ENCODE results near the gene CAMTA1.

The CAMTA1 gene

DNA sequence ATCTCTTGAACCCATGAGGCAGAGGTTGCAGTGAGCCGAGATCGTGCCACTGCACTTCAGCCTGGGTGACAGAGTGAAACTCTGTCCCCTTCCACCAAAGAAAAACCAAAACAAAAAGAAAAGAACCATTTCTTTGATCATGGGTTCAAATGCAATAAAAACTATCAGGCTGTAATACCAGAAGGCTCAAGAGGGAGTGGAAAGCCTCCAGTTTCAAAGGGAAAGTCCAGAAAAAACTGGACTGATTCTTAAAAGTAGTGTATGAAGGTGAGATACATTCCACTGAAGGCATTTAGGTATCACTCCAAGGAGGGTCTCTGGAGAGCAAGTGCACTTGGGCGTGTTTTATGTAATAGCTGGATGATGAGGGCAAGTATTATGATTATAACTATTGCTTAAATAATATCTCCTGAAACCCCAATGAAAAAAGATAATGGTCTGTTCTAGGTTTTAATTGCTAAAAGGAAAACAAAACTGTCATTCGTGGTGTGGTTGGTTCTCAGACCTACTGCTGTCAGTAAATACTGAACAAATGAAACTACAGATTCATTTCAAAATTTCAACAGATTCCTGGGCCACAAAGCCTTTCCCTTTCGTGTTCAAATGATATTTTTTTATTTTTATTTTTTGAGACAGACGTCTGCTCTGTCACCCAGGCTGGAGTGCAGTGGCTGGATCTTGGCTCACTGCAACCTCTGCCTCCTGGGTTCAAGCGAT lies 6.0 kb upstream of the CAMTA1 start:
- DNase-seq (ENCODE audit: low read depth in 2 of 2): no peak

DNA sequence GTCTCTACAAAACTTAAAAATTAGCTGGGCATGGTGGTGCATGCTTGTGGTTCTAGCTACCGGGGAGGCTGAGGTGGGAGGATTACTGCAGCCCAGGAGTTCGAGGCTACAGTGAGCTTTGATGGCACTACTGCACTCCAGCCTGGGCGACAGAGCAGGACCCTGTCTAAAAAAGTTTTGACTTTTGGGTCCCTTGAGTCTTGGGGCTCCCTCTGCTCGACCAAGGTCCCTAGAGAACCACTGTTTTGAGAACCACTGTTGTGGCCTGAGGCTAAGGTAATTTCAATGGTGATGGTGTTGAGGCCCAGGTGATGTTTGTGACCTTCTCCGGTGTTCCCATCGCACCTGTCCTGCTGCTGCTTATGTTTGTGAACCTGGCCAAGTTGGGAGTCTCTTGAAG lies 3.1 kb upstream of the CAMTA1 start:
- DNase-seq (ENCODE audit: low read depth in 2 of 2): no peak

DNA sequence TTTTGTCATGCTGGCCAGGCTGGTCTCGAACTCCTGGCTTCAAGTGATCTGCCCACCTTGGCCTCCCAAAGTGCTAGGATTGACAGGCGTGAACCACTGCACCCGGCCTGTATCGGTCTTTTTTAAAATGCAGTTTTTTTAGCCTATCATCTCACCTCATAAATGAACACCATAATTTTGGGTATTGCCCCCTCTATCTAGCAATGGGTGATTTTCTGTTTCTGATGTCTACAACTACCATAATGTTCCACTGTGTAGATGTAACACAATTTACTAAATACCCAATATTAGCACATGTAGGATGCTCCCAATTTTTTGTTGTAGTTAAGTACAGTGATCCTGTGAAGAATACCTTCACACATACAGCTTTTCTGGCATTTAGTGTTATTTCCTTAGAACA lies 2.0 kb upstream of the CAMTA1 start:
- DNase-seq (ENCODE audit: low read depth in 2 of 2): no peak

DNA sequence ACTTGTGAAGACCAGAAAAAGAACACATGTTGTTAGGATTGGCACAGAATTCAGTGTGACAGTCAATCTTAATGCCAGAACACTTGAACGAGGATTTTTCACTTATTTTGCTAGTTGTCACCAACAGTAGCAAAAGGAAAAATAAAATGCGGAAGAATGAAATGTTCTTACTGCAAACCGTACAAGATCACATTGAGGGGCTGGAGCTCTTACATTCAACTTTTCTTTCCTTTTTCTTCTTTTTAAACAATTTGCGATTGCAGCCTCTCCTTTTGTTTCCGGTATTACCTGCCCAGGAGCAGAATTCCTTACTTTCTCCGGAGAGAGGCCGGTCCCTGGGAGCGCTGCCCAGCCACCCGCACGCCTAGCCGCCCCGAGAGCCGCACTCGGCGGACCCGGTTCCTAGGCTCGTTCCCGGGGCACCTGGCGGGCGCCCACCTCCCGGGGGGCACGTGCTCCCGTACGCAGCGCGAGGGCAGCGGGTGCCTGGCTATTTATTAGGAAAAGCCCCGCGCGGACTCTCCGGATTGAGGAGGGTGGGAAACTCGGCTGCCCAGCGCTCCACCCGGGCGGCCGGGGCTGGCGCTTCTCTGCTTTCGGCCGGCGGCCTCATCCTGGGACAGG lies 1.2 kb upstream of the CAMTA1 start:
- no peak for DNase-seq (ENCODE audit: low read depth in 2 of 2)

DNA sequence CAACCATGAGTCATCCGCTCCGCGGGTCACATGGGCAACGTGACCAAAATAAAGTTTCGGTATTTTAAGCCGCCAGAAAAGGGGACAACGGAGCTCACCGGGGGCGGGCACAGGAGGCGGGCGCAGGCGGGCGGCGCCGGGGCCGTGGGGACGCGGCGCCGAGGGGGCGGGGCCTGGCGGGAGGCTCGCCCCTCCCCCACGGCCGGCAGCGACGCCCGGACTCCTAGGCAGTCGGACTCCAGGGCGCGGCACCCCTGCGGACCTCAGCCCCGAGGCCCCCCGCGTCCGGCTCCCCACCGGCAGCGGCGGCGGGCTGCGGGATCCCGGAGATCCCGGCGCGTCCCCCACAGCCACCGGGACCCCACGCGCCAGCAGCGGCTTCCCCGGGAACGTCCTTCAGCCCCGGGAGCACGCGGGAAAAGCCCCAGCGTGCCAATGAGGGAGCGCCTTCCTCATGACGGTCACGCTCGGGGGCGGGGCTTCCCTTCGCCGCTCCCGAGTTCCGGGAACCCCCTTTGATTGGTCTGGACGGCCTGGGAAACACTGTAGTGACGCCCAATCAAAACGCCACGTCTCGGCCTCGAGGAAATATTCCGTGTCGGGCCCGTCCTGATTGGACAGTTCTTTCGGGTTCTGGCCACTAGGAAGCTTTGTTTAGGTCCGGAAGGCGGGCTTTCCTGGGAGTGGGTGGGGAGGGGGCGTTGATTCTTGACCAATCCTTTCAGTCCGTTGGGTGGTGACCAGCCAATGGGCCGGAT lies 515 bp upstream of the CAMTA1 start:
- peak; percentile 100 for DNase-seq (ENCODE audit: low read depth in 2 of 2)

DNA sequence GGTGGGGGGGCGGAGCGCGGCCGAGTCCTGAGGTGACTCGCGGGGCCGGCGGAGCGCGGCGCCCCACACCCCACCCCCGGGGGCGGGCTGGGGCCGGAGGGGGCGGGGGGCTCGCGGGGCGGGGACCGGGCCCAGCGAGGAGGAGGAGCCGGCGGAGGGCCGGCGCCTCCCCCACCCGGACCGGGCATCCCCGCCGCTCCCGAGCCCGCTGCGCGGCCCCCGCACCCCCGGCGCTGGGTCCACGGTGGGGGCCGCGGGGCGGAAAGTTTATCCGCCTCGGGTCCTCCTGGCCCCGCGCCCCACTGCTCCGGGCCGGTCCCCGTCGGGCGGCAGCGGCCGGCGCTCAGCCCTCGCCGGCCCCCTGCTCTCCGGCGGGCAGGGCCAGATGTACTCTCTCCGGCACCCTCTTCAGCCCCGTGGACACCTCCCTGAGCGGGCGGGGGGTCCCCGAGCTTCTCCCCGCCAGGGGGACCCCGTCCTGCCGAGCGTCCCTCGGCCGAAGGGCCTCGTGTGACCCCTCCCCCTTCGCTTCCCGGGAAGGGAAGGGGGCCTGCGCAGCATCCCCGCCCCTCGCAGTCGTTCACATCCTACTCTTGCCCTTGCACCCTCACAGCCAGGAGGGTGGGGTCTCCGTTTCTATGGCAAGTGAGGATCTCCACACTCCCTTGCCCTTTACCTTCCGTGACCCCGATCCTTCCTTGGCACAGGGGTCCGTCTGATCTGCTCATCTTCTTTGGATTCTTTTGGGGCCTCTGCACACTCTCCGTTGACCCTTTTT lies 663 bp downstream of the CAMTA1 start:
- no peak for DNase-seq (ENCODE audit: low read depth in 2 of 2)

DNA sequence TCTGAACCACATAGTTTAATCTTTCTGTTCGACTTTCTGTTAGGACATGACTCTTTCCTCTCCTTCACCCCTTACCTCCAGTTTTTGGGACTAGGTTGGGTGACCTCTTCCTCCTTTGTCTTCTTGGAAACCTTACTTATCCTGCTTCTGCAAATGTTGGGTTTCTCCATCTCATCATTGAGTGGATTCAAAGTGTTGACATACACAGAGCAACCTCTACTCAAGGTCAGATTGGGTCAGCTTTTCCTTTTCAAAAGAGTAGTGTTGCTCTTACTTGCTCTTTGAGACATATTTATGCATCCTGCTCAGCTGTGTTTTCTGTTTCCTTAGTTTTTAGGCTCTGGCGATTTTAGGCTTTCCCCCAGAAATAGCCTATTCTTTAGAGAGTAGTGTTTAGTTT lies 3.7 kb downstream of the CAMTA1 start:
- DNase-seq (ENCODE audit: low read depth in 2 of 2): no peak

DNA sequence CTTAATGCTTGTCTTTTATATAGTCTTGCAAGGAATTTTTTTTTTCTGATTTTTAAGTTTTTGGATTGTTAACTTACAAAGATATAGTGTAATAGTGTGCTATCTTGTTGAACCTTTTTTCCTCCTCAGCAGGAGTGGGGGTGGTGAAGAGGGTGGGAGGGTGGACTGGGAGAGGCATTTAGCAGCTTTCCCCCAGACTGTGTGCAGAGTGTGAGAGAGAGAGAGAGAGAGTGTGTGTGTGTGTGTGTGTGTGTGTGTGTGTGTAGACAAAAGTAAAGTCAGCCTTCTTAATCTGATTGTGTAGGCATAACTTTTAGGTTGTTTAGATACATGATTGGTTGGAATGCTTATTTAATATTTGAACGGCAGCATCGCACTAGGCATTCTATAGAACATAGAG lies 4.9 kb downstream of the CAMTA1 start:
- no peak for DNase-seq (ENCODE audit: low read depth in 2 of 2)

DNA sequence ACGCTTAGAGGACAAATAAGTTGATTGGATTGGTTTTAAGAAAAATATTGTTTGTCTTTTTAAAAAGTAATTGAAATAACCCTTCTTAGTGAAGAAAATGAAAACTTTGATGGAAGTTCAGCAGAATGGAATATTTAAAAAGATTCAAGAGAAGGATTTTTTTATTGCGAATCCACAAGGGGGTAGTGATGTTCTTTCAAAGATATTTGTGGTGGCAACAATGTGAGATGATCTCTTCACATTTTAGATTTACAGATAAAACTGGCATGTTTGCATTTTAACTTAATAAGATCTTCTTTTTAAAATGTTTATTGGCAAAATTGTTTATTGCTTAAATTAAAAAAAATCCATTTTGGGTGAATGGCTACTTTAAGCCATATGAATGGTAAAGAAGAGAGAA lies 8.9 kb downstream of the CAMTA1 start:
- DNase-seq (ENCODE audit: low read depth in 2 of 2): no peak

DNA sequence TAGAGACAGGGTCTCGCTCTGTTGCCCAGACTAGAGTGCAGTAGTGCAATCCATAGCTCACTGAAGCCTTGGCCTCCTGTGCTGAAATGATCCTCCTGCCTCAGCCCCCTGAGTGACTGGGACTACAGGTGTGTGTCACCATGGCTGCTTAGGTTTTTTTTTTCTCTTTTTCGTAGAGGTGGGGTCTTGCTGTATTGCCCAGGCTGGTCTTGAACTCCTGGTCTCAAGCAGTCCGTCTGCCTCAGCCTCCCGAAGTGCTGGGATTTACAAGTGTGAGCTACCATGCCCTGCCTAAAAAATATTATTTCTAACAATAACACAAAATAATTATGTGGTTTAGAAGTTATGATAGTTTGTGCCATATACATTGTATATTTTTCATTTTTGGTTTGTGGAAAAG lies 9.9 kb downstream of the CAMTA1 start:
- DNase-seq (ENCODE audit: low read depth in 2 of 2): no peak

DNA sequence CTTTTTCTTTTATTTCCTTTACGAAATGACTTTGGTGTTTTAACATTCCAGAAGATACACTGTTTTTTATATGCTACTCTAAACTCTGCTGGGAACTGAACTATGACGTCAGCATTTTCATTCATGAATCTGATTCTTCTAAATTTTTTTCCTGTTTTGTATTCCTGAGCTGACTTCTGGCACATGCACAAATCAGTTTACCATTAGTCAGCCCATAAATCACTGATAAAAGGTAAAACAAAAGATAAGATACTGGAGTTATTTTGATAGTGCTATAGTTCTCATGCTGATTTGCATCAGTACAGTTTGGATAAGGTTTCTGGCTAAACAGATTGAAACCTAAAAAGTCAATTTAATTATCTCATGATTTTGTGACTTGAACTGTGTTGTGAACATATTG lies 10.4 kb downstream of the CAMTA1 start:
- peak in 1 of 2 experiments; percentile 30 for DNase-seq (ENCODE audit: low read depth in 2 of 2)

DNA sequence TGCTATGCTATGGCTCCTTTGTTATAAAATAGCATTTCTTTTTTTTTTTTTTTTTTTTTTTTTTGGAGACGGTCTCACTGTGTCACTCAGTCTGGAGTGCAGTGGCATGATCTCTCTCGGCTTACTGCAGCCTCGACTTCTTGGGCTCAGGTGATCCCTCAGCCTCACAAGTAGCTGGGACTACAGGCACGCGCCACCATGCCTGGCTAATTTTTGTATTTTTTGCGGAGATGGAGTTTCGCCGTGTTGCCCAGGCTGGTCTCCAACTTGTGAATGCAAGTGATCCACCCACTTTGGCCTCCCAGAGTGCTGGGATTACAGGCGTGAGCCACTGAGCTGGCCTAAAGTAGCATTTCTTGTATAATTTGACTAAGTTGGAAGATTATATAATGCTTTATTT lies 10.8 kb downstream of the CAMTA1 start:
- no peak for DNase-seq (ENCODE audit: low read depth in 2 of 2)

DNA sequence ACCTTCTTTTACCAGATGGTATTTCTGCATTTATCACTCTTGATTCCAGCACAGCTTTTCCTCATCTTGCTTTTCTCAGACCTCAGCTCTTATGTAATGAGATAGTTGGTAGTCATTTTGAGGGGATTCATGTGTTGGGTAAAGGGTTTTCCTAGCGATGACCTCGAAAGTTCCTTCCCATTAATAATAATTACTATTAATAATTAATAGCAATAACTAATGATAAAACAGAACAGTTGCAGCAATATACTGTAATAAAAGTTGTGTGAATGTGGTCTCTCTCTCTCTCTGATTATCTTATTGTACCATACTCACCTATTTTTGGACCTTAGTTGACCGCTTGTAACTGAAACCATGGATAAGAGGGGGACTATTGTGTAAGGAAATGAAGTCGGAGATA lies 14.2 kb downstream of the CAMTA1 start:
- DNase-seq (ENCODE audit: low read depth in 2 of 2): no peak

DNA sequence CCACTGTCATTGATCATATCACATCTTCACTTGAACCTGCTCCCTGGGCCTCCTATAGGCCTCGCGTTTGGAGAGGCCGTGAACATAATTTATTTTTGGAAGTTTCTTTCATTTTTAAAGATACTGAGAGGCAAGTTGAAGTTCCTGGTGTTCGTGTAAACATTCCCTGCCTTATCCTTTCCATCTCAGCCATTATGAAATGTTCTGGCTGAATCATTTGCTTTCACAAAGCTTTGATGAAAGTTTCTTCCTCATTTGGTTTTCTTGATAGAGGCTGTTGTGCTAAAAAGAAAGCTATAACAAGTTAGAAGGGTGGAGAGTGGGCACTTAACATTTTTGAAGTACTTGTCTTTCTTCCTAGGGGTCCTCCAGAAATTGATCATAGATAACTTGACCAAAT lies 15.5 kb downstream of the CAMTA1 start:
- no peak for DNase-seq (ENCODE audit: low read depth in 2 of 2)

DNA sequence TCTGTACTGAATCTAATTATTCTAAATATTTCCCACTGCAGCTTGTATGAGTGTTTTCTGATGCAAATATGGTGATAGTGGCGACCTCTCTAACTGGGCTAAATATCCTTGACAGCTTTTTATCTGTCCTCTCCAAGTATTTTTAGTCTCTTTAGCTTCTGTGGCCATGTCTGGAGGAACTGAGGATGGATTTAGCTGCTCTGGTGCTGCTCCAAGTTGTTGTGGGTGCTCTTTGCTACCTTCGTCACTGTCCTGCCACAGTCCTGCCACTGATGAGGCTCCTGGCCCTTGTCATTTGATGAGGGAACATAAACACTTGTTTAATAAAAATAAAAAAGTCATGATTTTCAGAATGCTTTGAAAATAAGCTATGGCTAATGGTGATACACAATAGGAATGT lies 15.9 kb downstream of the CAMTA1 start:
- DNase-seq (ENCODE audit: low read depth in 2 of 2): no peak

DNA sequence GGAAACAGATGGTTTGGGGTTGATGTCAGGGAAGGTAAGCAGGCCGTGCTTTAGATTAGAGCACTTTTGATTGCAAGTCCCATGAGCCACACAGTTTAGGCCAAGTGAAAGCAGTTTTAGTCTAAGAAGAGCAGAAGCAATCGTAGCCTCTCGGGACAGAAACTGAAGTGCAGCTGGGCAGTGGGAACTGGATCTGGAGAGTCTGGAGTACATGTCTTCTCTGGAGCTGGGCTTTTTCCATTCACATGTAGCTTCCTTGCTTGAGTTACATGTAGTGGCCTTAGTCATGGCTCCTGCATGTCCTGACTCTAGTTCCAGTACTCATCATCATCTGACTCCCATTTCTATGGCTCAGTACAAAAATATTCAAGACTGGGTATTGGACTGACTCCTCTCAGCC lies 16.7 kb downstream of the CAMTA1 start:
- no peak for DNase-seq (ENCODE audit: low read depth in 2 of 2)

DNA sequence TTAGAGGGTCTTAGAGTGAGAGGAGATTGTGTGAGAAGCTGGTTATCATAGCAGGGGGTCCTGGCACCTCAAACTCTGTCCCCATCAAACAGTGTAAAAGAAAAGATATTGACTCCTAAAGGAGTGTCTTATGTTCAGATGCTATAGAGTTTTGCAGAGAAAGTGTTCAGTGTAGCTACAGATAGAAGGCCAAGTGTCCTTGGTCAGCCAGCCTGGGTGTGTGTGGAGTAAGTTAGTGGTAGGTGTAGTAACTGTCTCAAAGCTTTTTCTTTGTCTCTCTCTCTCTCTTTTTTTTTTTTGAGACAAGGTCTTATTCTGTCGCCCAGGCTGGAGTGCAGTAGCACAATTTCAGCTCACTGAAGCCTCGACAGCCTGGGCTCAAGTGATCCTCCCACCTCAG lies 17.2 kb downstream of the CAMTA1 start:
- DNase-seq (ENCODE audit: low read depth in 2 of 2): no peak

DNA sequence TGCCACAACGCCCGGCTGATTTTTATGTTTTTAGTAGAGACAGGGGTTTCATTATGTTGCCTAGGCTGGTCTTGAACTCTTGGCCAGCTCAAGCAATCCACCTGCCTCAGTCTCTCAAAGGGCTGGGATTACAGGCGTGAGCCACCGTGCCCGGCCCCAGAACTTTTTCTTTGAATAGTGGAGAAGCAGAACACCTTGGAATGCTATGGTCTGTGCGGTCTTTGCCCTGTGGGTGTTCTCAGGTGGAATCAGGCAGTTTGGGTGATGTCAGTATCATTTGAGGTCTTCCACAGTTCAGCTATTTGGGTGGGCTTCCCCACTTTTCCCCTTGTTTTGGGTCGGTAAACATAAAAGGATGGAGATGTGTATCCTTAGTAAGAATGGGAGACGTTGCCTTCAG lies 17.6 kb downstream of the CAMTA1 start:
- DNase-seq (ENCODE audit: low read depth in 2 of 2): no peak

DNA sequence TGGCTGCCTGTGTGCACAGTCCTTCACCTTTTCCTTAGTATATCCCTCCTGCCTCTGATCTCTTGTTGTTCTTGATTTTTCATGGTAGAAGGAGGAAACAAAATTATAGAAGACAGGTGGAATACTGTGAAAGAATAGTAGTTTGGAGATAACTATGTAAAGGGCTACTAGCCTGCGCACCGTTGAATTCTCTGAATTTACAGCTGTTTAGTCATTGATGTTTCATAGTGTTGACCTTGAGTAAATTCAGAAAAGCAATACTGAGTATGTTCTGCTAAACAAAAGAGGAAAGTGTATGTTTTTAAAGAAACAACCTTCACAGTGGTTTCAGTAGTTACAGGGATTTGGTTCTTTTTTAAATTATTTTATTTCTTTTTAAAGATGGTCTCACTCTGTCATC lies 18.1 kb downstream of the CAMTA1 start:
- DNase-seq (ENCODE audit: low read depth in 2 of 2): no peak

DNA sequence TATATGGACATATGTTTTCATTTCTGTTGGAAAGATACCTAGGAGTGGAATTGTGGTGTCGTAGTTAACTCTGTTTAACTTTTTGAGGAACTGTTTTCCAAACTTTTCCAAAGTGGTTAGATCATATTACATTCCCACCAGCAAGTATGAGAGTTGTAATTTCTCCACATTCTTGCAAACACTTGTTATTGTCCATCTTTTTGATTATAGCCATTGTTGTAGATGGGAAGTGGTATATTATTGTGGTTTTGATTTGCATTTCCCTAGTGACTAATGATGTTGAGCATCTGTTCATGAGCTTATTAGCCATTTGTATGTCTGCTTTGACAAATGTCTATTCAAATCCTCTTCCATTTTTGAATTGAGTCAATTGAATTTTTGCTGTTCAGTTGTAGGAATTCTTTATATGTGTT lies 19.8 kb downstream of the CAMTA1 start:
- DNase-seq (ENCODE audit: low read depth in 2 of 2): no peak

DNA sequence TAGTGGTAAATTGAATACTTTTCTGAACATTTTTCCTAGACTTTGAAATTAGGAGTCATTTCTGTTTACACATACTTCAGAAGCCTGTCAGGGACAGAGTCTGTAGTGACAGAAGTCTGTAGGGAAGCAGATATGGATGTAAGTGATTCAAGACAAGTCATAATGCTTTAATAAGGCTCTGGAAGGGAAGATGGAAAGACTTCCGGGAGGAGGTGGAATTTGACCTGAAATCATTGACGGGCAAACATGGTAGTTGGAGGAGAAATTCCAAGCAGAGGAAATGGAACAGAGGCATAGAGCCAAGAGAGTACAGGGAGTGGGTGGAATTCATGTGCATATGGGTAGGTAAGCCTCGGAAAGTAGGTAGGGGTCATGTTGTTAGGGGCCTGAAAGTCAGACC lies 22.5 kb downstream of the CAMTA1 start:
- DNase-seq (ENCODE audit: low read depth in 2 of 2): no peak

DNA sequence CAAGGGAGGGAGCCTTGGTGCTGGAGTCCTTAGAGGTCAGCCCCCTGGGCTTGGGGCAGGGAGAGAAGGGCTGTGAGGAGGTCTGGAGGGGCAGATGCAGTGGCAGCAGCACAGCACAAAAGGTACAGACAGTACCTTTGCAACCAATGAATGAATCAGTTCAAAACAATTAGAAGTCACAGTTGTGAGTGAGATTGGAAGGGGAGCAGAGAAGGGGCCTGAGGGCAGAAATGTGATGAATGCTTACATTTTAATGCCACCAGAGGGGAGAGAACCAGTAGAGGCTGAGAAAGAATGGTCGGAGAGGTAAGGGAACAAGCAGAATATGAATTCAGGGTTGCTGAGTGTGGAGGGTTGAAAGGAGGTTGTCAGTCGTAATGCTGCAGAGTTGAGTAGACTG lies 24.2 kb downstream of the CAMTA1 start:
- DNase-seq (ENCODE audit: low read depth in 2 of 2): no peak
